HG03460 (cell line): Measurements from ENCODE around the gene NKX2-4.
"Not testable (repeated sequence)": the region's sequence is repeated elsewhere in the genome, so short reads cannot be mapped to it uniquely, and the experiment has no call there.

Source experiments
- ATAC-seq: cut with Tn5 transposase; IDR thresholded peaks from one replicate; pipeline ENCODE4 v1.9.1; 2021; ENCODE audit not compliant: unreplicated experiment

NKX2-4 gene

DNA sequence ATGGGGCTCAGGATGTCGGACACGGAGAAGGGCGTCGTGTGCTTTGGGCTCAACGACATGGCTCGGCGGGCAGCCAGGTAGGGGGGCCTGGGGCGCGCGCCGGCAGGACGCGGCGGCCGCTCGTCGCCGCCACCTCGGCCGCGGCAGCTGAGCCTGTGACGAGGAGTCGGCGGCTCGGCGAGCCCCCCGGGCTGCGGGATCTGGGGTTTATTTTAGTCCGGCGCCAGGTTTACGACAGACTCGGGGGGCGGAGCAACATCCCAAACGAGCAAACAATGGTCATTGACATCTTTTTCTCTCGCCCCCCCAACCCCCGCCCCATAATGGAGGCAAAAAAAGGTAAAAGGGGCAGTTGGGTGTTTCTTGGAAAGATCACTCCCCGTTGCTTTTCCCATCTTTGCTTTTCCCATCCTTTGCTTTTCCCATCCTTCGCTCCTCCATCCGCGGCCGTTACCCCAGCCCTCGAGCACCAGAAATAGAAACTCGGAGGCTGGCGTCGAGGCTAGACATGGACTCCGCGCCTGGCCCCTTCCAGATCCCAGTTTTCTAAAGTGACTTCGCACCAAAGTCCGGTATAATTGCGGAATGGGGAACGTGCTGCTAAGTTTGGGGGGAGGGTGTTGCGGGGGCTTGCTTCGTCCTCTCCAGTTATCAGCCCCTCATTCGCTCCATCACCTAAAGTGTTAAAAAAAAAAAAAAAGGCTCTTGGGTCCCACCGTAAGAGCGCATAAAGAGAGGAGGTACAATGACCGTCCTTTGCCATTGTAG is at the start of gene NKX2-4:
Gene NKX2-4 (minus strand): TSS at position 186 of the 768 bp plus-strand sequence. CDS start 127 bp downstream, at position 59.
- no peak for ATAC-seq

DNA sequence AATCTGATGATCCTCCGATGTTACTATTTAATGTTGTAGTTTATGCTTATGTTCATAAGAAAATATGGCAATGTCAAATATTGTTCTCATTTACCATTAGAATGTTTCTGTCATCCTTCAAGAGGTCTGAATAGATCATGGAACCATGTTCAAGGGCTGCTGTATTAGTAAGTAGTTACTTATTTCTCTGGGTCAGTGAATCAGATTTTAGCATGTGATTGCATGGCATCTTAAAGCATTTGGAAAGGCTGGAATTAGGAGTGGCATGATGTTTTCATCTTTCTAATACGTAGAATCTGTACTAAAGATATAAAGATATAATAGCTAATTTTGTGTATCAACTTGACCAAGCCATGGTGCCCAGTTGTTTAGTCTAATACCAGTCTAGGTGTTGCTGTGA is 40.5 kb upstream of the NKX2-4 start:
- ATAC-seq: no peak

DNA sequence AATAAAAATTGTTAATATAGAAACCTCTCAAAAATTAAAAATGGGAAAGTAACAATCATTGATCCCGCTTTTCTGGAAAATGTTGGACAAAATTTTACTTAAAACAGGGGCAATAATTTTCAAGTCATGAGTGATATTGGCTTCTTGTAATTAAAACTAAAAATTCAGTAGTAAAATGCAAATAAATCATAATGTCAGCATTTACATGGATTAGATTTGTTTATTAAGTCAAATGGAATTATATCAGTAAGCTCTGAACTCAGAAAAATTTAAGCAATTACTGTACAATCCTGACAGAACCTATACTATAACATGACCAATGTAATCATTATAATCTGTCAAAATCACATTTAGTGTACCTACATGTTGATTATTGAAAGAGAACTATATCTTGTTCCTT is 39.9 kb upstream of the NKX2-4 start:
- no peak for ATAC-seq

GRCh38 chr20:21436205-21436604 is 38.9 kb upstream of the NKX2-4 start:
- no peak for ATAC-seq

DNA sequence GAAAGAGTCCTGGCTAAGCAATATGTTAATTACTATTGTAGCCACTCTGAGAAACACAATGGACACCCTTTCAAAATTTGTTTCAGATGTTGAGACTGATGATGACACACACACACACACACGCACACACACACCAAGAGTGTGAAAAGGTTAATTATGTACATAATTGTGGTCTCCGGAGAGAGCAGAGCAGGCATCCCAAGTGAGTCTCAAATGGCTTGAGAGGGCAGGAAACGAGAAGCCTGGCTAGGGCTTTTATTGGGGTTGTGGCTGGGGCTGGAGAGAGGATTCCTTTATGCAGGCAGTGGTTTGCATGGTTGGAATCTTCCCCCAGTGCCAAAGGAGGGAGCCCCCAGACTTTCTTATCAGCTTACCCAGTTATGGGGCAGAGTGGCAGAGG is 38.2 kb upstream of the NKX2-4 start:
- ATAC-seq: no peak

DNA sequence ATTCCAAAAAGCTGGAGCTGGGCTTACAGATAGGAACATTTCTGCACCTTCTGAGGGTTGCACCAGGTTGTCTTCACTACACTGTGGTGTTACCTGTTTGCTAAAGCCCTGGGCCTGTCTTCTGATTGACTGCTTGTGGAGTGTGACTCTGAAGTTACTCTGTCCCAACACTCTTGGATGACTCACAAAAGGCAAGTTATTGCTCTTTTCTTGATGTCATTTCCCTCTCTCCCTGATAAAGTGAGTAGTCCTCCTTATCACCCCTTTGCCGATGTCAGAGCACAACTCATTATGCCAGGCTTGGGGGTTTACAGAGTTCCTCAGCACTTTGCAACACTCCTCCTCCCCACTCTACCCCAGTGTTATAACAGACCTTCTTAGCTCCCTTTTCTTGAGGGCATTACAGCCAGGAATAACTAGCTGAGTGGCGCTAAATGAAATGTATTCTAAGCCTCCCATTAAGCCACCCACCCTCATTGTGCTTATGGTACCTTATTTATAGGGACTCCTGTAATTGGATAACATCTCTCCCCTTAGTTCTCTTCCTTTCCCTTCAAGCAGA is 36.1 kb upstream of the NKX2-4 start:
- ATAC-seq: no peak

DNA sequence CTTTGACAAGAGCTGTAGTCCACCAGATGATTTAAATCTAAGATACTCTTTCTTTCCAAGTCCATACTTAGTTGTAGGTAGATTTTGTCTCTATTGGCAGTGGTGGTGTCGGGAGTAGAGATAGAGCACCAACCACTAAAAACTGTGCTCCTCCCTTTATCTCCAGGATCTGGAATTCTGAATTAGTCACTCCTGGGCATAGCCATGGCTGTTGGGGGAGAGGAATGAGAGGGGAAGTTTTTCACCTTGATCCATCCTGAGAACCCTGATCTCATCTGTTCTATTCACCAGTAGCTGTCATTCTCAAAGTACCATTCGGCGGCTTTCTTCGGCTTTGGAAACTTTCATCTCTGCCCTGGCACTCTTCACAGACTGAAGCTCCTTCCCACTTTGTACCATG is 35.6 kb upstream of the NKX2-4 start:
- ATAC-seq: no peak

DNA sequence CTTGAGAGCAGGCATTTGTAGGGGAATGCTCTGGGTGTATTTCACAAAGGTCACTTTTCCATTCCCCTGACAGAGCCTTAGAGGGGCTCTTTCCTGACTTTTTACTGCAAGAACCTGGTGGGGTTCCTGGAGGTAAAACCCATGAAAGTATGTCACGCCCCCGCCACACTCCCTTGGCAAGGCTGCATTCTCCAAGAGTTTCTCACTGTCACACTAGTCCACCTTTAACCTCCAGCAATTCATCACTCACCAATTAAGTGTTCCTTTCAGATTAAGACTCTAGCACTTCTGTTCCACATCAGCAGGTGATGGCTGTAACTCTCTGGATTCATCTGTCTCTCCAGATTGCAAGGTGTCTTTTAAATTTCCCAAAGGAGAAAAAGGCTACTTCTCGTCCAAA is 32.7 kb upstream of the NKX2-4 start:
- no peak for ATAC-seq

DNA sequence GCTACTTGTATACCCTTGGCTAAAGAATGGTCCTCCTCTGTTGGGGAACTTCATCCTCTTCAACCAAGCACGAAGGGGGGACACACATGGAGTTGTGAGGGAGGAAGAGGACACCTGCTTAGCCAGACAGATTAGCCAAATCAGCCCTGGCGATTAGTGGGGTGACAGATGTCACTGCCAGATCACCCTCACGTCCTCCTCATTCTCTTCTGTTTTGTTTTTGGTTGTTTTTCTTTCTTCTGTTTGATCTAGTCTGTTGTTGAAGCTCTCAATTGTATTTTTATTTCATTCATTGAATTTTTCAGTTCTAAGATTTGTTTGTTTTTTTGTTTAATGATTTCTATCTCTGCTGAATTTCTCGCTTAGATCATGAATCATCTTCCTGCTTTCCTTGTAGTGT is 27.5 kb upstream of the NKX2-4 start:
- no peak for ATAC-seq

GRCh38 chr20:21423712-21424111 is 26.4 kb upstream of the NKX2-4 start:
- ATAC-seq: not testable (repeated sequence)

DNA sequence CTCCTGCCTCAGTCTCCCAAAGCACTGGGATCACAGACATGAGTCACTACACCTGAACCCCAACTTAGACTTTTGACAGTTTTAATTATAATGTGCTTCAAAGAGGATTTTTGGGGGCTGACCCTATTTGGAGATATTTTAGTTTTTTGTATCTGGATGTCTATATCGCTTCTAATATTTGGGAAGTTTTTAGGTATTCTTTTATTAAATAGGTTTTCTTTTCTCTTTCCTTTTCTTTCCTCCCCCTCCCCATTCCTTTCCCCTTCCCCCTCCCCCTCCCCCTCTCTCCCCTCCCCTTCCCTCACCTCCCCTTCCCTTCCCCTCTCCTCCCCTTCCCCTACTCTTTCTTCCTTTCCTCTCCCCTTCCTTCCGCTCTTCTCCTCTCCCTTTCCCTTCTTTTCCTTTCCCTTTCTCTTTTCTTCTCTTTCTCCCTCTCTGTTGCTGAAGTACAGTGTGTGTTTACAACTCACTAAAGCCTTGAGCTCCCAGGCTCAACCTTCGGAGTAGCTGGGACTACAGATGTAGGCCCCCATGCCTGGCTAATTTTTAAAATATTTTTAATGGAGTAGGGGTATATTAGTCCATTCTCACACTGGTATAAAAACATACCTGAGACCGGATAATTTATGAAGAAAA is 24.4 kb upstream of the NKX2-4 start:
- no peak for ATAC-seq

GRCh38 chr20:21419147-21419546 is 21.8 kb upstream of the NKX2-4 start:
- not testable (repeated sequence) for ATAC-seq

GRCh38 chr20:21413996-21414395 is 16.7 kb upstream of the NKX2-4 start:
- not testable (repeated sequence) for ATAC-seq

DNA sequence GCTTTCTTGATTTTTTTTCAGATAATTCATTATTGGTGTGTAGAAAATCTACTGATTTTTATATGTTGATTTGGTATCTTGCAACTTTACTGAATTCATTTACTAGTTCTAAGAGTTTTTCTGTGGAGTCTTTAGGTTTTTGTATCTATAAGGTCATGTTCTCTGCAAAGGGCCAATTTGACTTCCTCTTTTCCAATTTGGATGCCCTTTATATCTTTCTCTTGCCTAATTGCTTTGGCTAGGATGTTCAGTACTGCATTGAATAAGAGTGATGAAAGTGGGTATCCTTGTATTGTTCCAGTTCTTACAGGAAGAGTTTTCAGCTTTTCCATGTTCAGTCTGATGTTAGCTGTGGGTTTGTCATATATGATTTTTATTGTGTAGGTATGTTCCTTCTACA is 14.4 kb upstream of the NKX2-4 start:
- ATAC-seq: no peak

GRCh38 chr20:21399005-21399475 is 1.7 kb upstream of the NKX2-4 start:
- no peak for ATAC-seq

- no peak for ATAC-seq
These were observed 1.0 kb upstream of the NKX2-4 start for GRCh38 chr20:21398109-21399004.

GRCh38 chr20:21396599-21397340 is 556 bp downstream of the NKX2-4 start:
- ATAC-seq: no peak

DNA sequence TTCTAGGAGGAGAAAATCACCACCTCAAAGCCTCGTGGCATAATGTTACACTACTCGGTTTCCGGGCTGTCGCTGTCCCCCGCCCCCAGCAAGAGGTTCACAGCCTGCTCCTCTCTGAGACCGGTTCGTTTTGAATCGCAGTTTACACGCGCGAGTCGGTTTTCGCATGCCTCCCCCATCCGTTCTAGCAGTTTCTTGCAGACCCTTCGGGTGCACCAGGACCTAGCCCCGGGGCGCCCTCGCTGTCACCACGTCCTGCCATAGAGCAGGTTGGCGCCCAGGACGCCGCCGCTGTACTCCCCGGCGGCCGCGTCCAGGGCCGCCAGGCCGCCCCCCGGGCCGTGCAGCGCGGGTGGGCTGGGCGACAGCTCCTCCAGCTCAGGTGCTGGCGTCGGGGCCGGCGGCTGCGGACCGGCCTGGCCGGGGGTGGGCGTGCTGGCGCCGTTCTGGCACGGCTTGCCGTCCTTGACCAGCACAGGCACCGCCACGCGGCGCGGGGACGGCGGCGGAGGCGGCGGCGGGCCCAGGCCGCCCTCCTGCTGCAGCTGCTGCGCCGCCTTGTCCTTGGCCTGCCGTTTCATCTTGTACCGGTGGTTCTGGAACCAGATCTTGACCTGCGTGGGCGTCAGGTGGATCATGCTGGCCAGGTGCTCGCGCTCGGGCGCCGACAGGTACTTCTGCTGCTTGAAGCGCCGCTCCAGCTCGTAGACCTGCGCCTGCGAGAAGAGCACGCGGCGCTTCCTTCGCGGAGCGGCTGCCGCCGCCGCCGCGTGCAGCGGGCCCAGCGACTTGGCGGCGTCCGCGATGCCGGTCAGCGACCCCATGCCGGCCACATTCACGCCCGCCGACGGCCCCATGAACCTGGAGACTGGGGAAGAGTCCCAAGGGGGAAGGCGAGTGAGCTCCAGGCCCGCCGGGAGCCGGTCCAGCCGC is 1.4 kb downstream of the NKX2-4 start:
- no peak for ATAC-seq

DNA sequence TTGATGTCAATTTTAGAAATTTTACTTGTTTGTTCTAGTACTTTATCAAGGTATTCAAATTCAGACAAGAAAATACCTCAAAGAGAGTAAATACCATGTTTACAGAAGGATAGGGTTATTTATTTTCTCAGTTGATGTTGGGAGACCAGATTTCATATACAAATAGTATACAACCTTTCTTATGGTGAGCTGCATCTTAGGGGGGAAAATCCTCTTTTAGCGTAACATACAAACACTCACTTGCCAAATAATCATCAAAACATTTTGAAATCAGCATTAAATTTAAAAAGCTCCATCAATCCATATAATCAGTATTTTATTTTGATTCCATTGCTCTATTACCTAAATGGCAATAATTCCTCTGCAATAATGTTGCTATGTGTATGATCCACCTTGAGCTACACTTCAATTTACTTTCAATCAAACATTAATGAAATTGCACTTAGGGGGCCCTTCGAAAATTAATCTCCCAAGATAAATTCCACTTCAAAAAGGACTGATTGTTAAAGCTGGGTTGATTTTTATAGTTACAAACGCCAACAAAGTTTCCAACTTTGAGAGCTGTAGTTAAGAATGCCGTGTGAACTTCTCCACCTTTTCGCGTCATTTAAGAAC is 2.2 kb downstream of the NKX2-4 start:
- ATAC-seq: no peak
